Measurements from ENCODE around the gene PLD5.
"Not testable (repeated sequence)": the region's sequence is repeated elsewhere in the genome, so short reads cannot be mapped to it uniquely, and the experiment has no call there.

The PLD5 gene

DNA sequence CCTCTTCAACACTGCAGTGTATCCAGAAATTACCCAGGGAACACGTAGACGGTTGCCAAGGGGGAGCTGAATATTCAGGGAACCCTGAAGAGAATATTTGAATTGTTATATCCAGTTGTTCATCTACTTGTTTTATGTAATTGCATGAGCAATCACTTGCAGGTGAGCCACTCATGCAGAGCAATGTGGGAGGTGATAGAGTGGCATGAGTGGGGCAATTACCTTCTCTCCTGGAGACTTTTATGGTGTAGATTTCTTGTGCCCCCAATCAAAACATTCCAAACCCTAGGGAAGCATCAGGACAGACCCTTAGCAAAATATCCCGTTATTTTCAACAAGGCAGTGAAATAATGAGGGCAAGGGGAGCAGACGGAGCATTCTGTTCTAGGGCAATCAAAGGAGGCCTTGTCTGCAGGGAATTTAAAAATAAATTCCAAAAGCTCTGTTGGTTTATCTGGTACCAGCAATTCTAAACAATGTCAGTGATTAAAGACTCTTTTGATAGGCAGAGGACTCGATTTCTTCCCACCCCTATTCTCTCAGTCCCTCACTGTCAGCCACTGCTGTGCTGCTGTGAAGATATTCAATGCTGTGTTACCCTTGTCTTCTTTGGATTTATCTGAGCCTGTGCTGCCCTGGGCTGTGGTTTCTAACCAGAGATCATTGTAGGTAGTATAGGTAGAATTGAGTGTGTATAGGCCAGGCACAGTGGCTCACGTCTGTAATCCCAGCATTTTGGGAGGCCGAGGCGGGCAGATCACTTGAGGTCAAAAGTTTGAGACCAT lies 345.4 kb downstream of the PLD5 start:
- DNase-seq = peak in 31 of 56 donors; percentile 7 to 69 (median 45)

DNA sequence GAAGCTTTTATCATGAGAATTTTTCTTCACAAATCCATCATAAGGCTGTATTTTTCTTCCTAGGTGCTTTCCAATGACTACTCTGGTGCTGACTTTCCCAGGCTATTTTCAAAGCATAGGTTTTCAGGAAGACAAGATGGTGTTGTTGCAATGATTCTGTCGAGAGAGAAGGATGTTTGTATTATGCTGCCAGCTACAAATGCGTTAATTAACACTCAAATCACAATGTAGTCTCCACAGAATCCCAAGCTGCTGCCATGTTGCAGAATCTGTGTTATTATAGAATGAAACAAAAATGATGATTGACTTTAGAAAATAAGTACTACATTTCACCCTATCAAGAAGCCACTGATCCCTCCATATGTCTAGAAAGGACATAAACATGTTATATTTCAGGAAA lies 346.1 kb downstream of the PLD5 start:
- DNase-seq = no peak

DNA sequence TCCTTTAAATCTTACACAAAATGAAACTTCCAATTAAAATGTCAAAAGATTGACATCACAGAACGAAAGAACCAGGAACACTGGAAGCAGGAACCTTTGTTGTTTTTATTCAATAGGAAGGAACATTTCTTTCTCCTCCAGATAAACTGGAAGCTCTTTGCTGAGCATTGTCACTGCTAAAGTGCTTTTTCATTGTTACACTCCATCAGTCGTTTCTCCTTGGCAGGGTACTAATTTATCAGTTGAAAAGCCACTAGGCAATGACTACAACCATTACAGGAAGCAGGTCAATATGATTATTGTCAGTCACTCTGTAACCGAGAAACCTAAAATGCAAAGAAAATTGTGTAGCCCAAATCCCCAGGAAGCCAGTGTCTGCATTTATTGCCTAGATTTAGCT lies 362.4 kb downstream of the PLD5 start:
- no peak for DNase-seq

DNA sequence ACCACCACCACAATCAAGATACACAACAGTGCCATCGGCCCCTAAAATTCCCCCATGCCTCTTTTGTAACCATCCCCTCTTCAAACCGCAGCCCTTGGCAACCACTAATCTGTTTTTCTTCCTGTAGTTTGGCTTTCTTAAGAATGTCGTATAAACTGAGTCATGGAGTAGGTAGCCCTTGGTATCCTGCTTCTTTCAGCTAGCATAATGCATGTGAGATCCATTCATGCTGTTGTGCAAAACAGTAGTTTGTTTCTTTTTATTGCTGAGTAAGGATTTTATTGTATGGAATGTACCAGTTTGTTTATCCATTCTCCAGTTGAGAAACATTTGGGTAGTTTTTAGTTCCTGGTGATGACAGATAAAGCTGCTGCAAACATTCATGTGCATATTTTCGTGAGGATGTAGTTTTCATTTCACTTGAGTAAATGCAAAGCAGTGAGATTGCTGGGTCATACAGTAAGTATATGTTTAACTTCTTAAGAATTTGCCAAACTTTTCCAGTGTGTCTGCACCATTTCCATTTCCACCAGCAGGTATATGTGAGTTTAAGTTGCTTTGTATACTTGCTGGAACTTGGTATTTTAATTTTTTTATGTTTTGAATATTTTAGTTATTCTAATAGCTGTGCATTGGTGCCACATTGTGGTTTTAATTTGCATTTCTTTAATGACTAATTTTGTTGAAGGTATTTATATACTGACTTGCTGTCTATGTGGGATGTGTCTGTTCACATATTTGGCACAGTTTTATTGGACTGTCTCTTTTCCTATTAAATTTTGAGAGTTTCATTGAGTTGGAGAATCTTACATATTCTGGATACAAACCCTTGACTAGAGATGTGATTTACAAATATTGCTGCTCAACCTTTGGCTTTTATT lies 377.2 kb downstream of the PLD5 start:
- DNase-seq = peak in 2 of 56 donors; percentile 5 to 9

DNA sequence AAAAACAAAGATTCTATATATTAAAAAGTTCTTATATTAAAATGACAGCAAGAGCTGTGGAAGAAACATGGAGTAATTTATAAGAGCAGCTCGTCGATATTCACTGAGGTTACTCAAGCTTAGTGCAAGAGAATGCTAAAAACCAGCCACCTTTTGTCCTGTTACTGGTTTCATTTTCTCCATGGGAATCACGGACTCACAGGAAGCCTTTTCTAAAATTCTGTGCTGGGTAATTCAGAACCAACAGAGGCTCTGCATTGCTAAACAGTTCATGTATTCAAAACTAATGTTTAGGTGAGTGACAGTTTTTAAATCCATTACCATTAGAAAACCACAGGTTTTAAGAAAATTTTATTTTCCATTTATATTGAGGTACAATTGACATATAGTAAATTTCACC lies 377.8 kb downstream of the PLD5 start:
- DNase-seq = no peak

DNA sequence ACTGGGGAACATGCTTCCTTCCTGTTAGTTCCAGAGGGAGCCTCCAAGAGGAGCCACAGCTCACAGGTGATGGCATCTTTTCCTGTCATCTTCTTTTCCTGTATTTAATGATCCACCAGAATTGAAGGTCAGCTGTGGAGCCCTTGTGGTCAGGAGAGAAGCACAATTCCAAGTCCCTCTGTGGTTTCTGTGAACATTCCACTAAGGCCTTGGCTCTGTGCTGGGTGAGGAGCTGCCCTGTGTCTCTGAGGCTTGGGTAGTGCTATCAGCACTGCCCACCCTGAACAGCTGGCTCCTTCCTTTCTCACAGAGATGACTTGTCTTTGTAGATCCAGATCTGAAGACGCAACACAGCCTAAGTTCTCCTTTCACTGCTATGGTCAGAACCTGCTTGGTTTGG lies 383.7 kb downstream of the PLD5 start:
- no peak for DNase-seq

DNA sequence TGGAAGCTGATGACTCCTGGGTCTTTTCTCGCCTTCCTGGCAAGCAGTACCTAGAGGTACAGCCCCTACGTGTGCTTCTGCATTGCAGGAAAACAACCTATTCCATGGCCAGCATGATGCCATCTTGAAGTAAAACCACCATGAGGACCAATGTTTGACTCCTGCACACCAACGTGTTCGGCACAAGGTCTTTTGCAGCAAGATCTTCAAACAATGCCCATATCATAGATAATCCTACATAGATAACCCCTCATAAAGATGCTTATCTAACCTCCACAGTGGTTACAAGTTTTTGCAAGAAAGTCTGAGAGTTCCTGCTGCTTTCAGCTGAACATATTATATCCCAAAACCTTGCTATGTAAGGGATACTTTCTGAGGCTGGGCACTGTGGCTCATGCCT lies 384.5 kb downstream of the PLD5 start:
- DNase-seq = no peak

DNA sequence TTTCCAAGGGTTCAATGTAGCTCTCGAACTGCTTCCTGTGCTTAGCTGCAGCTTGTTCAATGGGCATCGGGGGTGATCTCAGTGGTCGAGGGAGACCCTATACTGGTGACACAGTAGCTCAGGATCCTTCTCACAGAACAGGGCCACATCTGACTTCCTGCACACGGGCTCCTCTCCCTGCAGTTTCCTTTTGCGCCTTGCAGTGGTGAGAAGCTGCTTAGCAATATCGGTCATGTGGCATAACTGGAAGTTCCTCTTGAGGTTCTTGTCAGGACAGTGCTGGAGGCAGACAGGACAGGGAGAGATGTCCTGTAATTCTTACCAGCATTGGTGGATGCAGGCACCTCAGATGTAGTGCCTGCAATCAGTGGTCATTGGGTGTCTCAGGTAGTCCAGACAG lies 385.1 kb downstream of the PLD5 start:
- no peak for DNase-seq

DNA sequence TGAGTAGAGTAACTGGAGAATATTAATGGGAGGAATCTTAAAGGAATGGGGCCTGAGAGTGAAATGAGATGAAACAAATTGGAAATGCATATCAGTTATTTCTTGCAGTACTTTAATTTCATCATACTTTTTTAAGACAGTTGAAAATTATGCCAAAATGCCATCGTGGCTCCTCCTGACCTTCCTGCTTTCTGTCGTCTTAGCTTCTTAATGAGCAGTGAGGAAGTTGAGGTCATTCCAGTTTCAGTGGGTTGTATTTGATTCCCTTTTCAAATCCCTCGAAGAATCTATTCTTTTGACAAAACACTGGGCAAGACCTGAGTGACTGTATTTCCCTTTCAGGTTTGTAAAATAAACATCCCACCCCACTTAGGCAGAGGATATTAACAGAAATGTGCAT lies 390.7 kb downstream of the PLD5 start:
- no peak for DNase-seq

DNA sequence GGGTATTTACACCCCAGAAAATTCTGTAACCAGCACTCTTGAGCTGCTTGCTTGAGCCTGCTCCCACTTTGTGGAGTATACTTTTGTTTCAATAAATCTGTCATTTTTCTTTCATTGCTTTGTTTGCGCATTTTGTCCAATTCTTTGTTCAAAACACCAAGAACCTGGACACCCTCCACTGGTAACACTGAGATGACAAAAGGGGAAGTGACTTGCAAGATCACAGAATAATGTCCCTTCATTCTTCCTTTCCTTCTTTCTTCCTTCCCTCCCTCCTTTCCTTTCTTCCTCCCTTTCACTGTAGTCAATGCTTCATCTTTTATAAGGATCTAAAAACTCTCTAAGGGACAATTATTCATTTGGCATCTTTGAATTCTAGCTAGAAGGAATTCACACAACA lies 391.1 kb downstream of the PLD5 start:
- no peak for DNase-seq

DNA sequence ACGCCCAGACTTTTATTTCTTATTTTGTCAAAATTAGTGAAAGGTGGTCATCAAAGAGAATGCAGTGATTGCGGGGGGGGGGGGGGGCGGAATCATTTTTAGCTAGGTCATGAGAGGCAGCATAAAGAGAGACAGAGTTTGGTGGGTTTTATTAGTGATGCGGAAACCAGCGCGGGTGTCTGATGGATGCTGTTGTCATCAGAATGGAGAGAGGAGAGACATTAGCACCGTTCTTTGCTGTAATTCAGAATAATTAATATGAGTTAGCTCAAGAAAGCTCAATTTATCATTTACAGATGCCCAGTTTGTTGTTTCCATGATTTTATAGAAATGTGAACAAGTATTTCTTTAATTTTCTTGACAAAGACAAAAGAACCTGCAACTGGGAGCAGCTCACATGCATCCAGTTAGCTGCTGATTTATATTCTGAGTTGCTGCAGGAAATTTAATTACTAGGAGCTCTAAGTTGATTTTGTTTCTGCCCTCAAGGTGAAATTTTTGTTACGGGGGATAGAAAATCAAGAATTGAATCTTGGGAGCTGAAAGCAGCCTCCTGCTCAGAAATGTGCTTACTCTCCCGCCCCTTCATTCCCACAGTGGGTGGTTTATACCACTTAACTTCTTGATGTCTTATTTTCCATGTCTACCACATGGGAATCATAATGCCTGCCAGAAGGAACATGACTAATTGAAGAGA lies 392.2 kb downstream of the PLD5 start:
- peak in 14 of 56 donors; percentile 1 to 66 (median 30) for DNase-seq

DNA sequence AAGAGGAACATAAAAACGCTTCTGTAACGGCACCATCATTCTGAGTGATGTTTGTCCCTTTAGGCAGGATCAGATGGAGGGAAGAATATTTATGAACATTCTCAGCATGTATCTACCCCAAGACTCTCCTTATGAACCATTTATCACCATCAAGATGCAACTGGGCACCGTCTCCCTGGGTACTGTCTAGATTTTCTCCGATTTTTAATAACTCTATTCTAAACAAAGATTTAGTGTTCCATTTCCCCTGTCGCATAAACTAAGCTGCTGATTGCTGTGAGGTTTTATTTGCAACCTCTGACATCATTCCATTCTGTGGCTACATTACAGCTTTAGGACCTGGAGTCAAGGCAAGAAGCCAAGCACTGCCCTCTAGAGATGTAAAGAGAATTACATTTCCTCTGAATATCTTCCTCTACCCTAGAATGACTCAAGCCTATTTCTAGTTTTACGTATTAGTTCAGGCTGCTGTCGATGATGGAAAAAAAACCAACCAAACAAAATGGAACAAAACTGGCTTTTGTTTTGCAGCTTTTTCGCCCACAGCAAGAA lies 395.5 kb downstream of the PLD5 start:
- DNase-seq = no peak

DNA sequence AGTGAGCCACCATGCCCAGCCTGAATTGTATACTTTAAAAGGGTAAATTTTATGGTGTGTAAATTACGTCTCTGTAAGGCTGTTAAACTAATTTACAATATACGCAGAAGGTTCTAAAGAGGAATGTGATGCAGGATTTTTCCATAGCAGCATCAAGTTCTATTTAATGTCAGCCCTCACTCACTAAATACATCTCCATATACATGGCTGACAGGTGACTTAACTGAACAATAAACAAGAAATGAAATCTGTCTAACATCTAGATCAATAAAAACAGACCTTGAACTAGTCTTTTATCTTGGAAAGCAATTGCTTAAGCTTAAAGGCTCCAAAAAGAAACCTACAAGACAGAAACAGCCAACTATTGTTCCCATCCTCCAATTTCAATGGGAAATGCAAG lies 404.1 kb downstream of the PLD5 start:
- DNase-seq = no peak

DNA sequence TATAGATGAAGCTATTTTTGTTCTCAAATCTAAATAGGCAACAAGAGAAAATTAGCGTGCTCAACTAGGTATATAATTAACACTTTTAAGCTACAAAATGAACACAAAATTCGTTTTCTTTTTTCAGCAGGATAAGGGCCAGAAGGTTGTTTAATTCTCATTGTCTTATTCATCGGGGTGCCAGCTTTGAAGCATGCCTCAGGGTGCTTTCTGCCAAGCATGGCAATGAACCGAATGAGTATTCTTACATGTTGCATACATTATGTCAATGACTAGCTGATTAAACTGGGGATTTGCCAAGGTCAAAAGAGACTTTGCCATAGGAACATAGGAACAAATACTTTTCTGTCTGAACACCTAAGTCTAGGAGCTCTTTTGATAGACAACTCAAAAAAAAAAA lies 423.6 kb downstream of the PLD5 start:
- DNase-seq = no peak

DNA sequence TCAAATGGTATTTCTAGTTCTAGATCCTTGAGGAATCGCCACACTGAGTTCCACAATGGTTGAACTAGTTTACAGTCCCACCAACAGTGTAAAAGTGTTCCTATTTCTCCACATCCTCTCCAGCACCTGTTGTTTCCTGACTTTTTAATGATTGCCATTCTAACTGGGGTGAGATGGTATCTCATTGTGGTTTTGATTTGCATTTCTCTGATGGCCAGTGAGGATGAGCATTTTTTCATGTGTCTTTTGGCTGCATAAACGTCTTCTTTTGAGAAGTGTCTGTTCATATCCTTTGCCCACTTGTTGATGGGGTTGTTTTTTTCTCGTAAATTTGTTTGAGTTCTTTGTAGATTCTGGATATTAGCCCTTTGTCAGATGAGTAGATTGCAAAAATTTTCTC lies 427.2 kb downstream of the PLD5 start:
- DNase-seq = not testable (repeated sequence)

DNA sequence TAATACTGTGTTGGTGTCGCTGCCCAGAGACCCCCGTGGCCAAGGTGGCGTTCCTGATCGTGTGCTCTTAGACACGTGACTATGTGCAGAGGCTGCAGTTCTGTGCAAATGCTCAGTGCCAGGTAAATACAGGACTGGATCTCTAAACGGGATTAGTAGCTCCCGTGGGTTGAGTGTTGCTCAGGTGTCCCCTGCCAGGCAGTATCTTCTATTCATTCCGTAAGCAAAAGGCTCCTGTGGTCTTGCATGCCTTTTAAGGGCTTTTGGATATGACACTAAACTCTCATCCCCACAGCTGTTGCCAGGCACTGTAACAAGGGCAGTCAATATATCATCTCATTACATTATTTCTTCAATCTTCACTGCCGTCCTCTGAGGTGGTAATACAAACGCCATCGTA lies 431.4 kb downstream of the PLD5 start:
- no peak for DNase-seq

DNA sequence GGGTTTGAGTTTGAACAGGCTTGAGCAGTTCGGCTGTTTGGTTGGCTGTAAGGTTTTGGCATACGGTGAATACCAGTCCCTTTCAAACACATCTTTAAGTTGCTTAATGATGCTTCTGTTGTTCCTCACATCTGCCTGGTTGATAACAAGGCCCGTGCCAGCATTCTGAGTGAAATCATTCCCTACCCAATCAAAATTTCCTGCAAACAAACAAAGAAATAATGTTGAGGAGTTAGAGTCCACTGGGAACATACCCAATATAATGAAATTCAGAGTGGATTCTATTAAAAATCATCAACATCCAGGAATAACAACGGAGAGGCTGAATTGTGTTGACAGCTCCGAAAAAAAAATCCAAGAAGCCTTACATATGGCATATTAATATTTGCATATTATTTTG lies 434.6 kb downstream of the PLD5 start:
- DNase-seq = peak in 3 of 56 donors; percentile 1 to 15 (median 3)

DNA sequence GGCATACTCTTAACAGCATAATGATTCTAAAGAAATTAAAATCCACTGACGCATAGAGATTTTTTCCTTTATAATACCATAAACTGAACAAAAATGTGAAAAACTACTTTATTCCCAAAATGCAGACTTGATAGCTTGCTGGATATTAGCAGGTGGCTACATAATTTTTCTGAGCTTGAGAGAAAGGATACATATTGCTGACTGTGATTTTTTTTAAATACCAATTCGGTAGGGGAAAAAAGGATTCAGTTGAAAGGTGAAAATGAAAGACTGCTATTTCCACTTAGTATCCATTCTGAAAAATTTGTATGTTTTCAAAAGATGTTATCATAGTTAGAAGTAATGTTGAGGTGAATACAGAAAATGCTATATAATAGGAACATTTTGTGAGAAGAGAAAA lies 435.6 kb downstream of the PLD5 start:
- no peak for DNase-seq

DNA sequence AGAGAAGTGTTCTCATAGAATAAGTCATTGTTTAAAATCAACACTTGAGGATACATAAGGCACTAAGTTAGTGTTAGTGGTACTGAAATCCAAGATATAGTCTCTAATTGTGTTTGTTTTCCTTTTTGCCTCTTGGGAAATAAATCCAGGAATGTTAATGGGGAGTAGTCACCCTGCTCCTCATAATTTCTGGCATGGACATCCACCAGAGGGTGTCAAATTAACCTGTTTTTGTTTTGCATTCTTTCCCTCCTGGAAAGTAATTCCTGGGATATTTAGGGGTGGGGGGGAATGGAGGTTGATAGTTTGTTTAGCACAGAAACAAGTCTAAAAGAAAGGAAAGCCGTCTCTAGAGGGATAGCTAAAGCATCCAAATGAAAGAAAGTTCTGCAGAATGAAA lies 437.8 kb downstream of the PLD5 start:
- no peak for DNase-seq

DNA sequence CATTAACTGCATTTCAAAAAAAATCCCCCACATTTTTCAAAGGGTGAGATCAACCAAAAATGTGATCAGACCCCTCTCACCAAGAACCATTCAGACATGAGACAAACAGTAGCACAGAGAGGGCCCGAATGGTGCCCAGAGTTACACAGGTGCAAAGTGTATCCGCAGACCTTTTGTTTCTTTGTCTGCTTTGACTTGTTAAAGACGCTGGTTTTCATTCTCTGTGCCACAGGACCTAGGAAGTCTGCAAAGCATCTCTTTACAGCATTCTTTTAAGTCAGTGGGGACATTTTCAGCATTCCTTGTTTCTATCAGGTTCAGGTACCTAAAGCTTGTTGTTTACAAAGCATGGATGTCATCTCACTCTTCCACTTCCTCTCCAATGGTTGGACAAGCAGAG lies 438.4 kb downstream of the PLD5 start:
- DNase-seq = no peak

DNA sequence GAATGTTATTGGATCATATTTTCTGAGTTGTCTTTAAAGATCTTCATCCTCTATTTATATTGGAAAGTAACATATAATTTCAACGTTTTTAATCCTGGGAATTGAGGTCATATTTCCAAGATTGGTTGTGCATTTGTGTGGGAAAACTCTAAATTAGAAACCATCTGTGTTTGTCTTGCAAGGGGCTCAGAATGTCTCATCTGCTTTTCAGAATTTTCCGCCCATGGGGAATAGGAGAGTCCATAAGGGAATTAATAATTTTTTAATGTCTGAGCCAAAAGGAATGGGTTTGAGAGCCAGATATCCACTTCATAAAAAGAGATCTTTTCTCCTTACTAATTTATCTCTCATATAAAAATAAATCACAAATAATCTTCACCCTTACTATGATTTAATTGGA lies 440.8 kb downstream of the PLD5 start:
- no peak for DNase-seq

DNA sequence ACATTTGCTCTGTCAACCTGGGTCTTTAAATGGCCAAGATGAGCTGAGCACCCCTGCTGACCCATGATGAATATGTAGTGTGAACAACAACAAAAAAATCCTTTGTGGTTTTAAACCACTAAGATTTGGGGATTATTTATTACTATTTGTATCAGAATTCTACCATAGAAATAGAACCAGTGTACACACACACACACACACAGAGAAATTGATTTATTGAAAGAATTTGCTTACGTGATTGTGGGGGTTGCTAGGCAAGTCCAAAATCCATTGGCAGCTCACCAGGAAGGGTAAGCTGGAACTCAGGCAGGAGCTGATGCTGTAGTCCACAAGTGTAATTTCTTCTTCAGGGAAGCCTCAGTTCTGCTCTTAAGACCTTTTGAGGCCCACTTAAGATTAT lies 443.1 kb downstream of the PLD5 start:
- DNase-seq = no peak

All from nucleus accumbens (tissue), 56 donors.